Endothelial cell of umbilical vein (primary cell): Measurements from ENCODE around the gene SPSB2. TPM values are rescaled to one million over a fixed set of nuclear protein-coding genes. Genes with fewer than 3 reads are reported as not detected.

Experiments
- BruUV-seq: library from RNA; stranded (reverse); fragments of 400-500 nt; replicated peaks from 2 replicates; lab custom pipeline; 2021; lab: Mats Ljungman, UMichigan
- CTCF ChIA-PET: fragments of 300-600, 350-600 bp; sonication (Branson Sonifier 250); formaldehyde crosslinking; loops from one replicate; lab custom pipeline; 2021; ENCODE audit warnings: antibody characterized with exemption, inconsistent platforms; lab: Charles Lee
- POLR2A ChIA-PET: fragments of 300-600, 350-600 bp; sonication (Branson Sonifier 250); formaldehyde crosslinking; loops from one replicate; lab custom pipeline; 2021; ENCODE audit warnings: antibody characterized with exemption, inconsistent platforms; lab: Charles Lee
- DNase-seq: peaks from one replicate; pipeline ENCODE4 v3.0.0-alpha.2; 2011; ENCODE audit warnings: low read depth, low spot score
- FAIRE-seq: peaks from 2 replicates; lab custom pipeline; 2011; peaks lifted over from hg19 to GRCh38; lab: Jason Lieb, UNC
- H2AFZ ChIP-seq: 2 replicates; pipeline ENCODE4 v1.6.0; 2012; ENCODE audit warnings: low read depth, low read length, control low read depth, inconsistent platforms
- H3K27ac ChIP-seq: 2 replicates; pipeline ENCODE4 v1.5.1; 2011; ENCODE audit warnings: low read depth, mild to moderate bottlenecking, control low read depth, low read length, moderate library complexity; ENCODE audit not compliant: insufficient read depth
- H3K27me3 ChIP-seq, 2 experiments: 2 replicates each; pipeline versions ENCODE4 v1.6.0 to v1.6.1; 2011; ENCODE audit warnings: low read length in 2 of 2, mixed read lengths in 1 of 2; ENCODE audit not compliant: control insufficient read depth in 2 of 2, insufficient read depth in 2 of 2
- H3K36me3 ChIP-seq, 2 experiments: 2 replicates in 1 of 2; 3 replicates in 1 of 2; pipeline ENCODE4 v1.5.1; 2011; ENCODE audit warnings: low read length in 2 of 2, mild to moderate bottlenecking in 1 of 2, moderate library complexity in 1 of 2; ENCODE audit not compliant: control insufficient read depth in 2 of 2, insufficient read depth in 2 of 2; ENCODE audit errors: extremely low read depth in 1 of 2
- H3K4me1 ChIP-seq: 3 replicates; pipeline ENCODE4 v1.5.1; 2011; ENCODE audit warnings: mild to moderate bottlenecking, low read length; ENCODE audit not compliant: control insufficient read depth, insufficient read depth; ENCODE audit errors: extremely low read depth
- H3K4me2 ChIP-seq: 2 replicates; pipeline ENCODE4 v1.6.1; 2011; ENCODE audit warnings: low read length, control low read depth, mixed read lengths; ENCODE audit not compliant: insufficient read depth
- H3K4me3 ChIP-seq, 3 experiments: fragments of 200-600 bp in 1 of 3; sonication (generic), shearing (Covaris generic) in 1 of 3; replicated peaks in 1 of 3; 2 replicates each; pipeline ENCODE4 v1.5.1; 2011 to 2016; ENCODE audit warnings: control low read depth in 3 of 3, low read length in 3 of 3, mild to moderate bottlenecking in 2 of 3, inconsistent platforms in 1 of 3, low read depth in 1 of 3, moderate library complexity in 1 of 3; ENCODE audit not compliant: insufficient read depth in 1 of 3
- H3K79me2 ChIP-seq: 2 replicates; pipeline ENCODE4 v1.6.0; 2012; ENCODE audit warnings: low read length, inconsistent platforms; ENCODE audit not compliant: control insufficient read depth, insufficient read depth
- H3K9ac ChIP-seq: replicated peaks from 2 replicates; pipeline ENCODE3; 2011; ENCODE audit warnings: low read length, control low read depth; ENCODE audit not compliant: insufficient read depth; ENCODE audit errors: extremely low read depth
- H3K9me1 ChIP-seq: replicated peaks from 3 replicates; pipeline ENCODE4 v1.6.0; 2011; ENCODE audit warnings: mild to moderate bottlenecking, low read length; ENCODE audit not compliant: control insufficient read depth, insufficient read depth; ENCODE audit errors: extremely low read depth
- H3K9me3 ChIP-seq: replicated peaks from 2 replicates; pipeline ENCODE4 v1.5.1; 2012; ENCODE audit warnings: low read length, inconsistent platforms; ENCODE audit not compliant: control insufficient read depth, insufficient read depth
- H4K20me1 ChIP-seq: replicated peaks from 2 replicates; pipeline ENCODE3; 2011; ENCODE audit warnings: mild to moderate bottlenecking, low read length; ENCODE audit not compliant: control insufficient read depth, insufficient read depth; ENCODE audit errors: extremely low read depth
- CTCF ChIP-seq, 2 donors: IDR thresholded peaks; 1 replicate in 1 of 2; 2 replicates in 1 of 2; pipeline ENCODE4 v1.5.1; 2011; ENCODE audit warnings: low read length in 2 of 2, mild to moderate bottlenecking in 2 of 2, moderate library complexity in 2 of 2, control low read depth in 1 of 2, inconsistent platforms in 1 of 2, low read depth in 1 of 2; ENCODE audit not compliant: insufficient read depth in 1 of 2; ENCODE audit errors: extremely low read depth in 1 of 2
- FOS ChIP-seq: IDR thresholded peaks from 2 replicates; pipeline ENCODE4 v1.6.1; 2011; ENCODE audit warnings: mild to moderate bottlenecking, low read length, moderate library complexity, borderline replicate concordance; ENCODE audit not compliant: insufficient read depth
- GATA2 ChIP-seq: IDR thresholded peaks from 2 replicates; pipeline ENCODE4 v1.7.0; 2011; ENCODE audit warnings: low read depth, mild to moderate bottlenecking, moderate library complexity, mixed read lengths, low read length; ENCODE audit not compliant: insufficient read length, insufficient read depth
- JUN ChIP-seq: IDR thresholded peaks from 2 replicates; pipeline ENCODE4 v1.6.1; 2011; ENCODE audit warnings: borderline replicate concordance, low read depth; ENCODE audit not compliant: insufficient read length, insufficient read depth
- MYC ChIP-seq: IDR thresholded peaks from one replicate; pipeline ENCODE4 v1.6.1; 2011; ENCODE audit warnings: mild to moderate bottlenecking, low read depth, low read length
- POLR2A ChIP-seq: IDR thresholded peaks from 2 replicates; pipeline ENCODE4 v1.6.1; 2012; ENCODE audit warnings: low read depth, mild to moderate bottlenecking, control low read depth, low read length
- POLR2AphosphoS5 ChIP-seq: IDR thresholded peaks from 2 replicates; pipeline ENCODE4 v1.6.1; 2012; ENCODE audit warnings: low read depth, mild to moderate bottlenecking, control low read depth, low read length, moderate library complexity; ENCODE audit not compliant: insufficient read depth
- dilution Hi-C: fragments of 300-500 bp; cut with MboI; formaldehyde crosslinking; loops from one replicate; pipeline ENCODE4 v1.15.0; 2019; ENCODE audit warnings: low sequenced_read_pairs; ENCODE audit not compliant: extremely low pct_ligation_motif_present
- intact Hi-C: fragments of 100-400 bp; cut with micrococcal nuclease; formaldehyde crosslinking; loops from one replicate; pipeline ENCODE4 v1.10.0; 2022
- polyA plus RNA-seq, 4 experiments: library from polyadenylated mRNA; depleted of rRNA in 3 of 4; stranded (reverse) in 3 of 4; unstranded in 1 of 4; fragments of >200 nt; gene quantifications; 2 replicates each; pipeline versions ENCODE4 v1.2.1 to v1.2.3, GENCODE V29; 2011 to 2012; ENCODE audit warnings: missing spikeins in 1 of 4
- total RNA-seq: library from RNA; stranded (reverse); gene quantifications from 2 replicates; pipeline ENCODE4 v1.2.3, GENCODE V29; 2021

Gene SPSB2
- total and polyA plus RNA-seq, 2 donors (not counting 3 experiments of a cell fraction or from before 2014, with no cell fraction given), result 3.8 to 6.9 TPM

- no peaks in the 10 kb centered on the region for H3K36me3 ChIP-seq
- POLR2A ChIA-PET, result no interaction called here
Measured at GRCh38 chr12:6899837-6900519, 26.9 kb upstream of the SPSB2 start.

More at GRCh38 chr12:6899837-6900519, 26.9 kb upstream of the SPSB2 start:
- dilution Hi-C loops (no loop called here), intact Hi-C loops (no loop called here)
- Histone ChIP-seq H3K27ac (no peak overlapping the region), H3K4me2 (no peak overlapping the region), H3K27me3 (no peaks in the 10 kb centered on the region), H3K9ac (no peak overlapping the region), H3K4me3 (no peak overlapping the region), H3K79me2 (no peaks in the 10 kb centered on the region), H3K9me3 (no peaks in the 10 kb centered on the region), H2AFZ (no peak overlapping the region), H4K20me1 (no peaks in the 10 kb centered on the region), H3K4me1 (peaks cover 5% of the 10 kb centered on the region), H3K9me1 (no peaks in the 10 kb centered on the region)
- peak; percentile 89 for FAIRE-seq
- TF ChIP-seq FOS, result no peak
- no peak for TF ChIP-seq MYC
- no peak for TF ChIP-seq JUN
- no peak for TF ChIP-seq CTCF (IDR thresholded peaks at IDR 0.05; ENCODE audit: extremely low read depth in 1 of 2, insufficient read depth in 1 of 2, low read depth in 1 of 2, low read length in 2 of 2)
- TF ChIP-seq POLR2A, result no peak
- no peak for TF ChIP-seq GATA2
- TF ChIP-seq POLR2AphosphoS5, result no peak
- BruUV-seq, result no TSS peak
- CTCF ChIA-PET, result interaction anchor here (1.1 to 2.6 kb wide), 4 partner anchors 9 to 31 kb away, joined by 4 to 8 read pairs (median 6); partner anchors contain the start of gene SPSB2
- DNase-seq, result peak; percentile 78
